GM18520 (cell line): Measurements from ENCODE around the gene OSBPL7.

Experiments used
- ATAC-seq: cut with Tn5 transposase; IDR thresholded peaks from one replicate; pipeline ENCODE4 v1.9.1; 2021; ENCODE audit not compliant: unreplicated experiment

Gene OSBPL7

GRCh38 chr17:47848198-47848513, 26.6 kb upstream of the OSBPL7 start:
- no peak for ATAC-seq

- no peak for ATAC-seq
Measured at GRCh38 chr17:47847341-47848197, 26.0 kb upstream of the OSBPL7 start.

GRCh38 chr17:47846716-47847340, 25.2 kb upstream of the OSBPL7 start:
- no peak for ATAC-seq

GRCh38 chr17:47845716-47846075, 24.1 kb upstream of the OSBPL7 start:
- ATAC-seq, result no peak

- ATAC-seq, result no peak
Measured at GRCh38 chr17:47844814-47845715, 23.5 kb upstream of the OSBPL7 start.

- ATAC-seq, result no peak
Measured at GRCh38 chr17:47844227-47844626, 22.6 kb upstream of the OSBPL7 start.

- no peak for ATAC-seq
Measured at GRCh38 chr17:47843391-47843730, 21.8 kb upstream of the OSBPL7 start.

GRCh38 chr17:47841488-47842291, 20.1 kb upstream of the OSBPL7 start:
- ATAC-seq, result no peak

- peak; percentile 82 for ATAC-seq
Measured at GRCh38 chr17:47840742-47841487, 19.3 kb upstream of the OSBPL7 start, which contains the start of gene SCRN2. Gene SCRN2, minus strand, starts transcription at chr17:47841273. Its CDS starts 430 bp downstream, at chr17:47840843.

GRCh38 chr17:47840001-47840741, 18.6 kb upstream of the OSBPL7 start:
- no peak for ATAC-seq

- ATAC-seq, result no peak
Measured at GRCh38 chr17:47839071-47839470, 17.5 kb upstream of the OSBPL7 start.

GRCh38 chr17:47838636-47839035, 17.0 kb upstream of the OSBPL7 start:
- no peak for ATAC-seq

- ATAC-seq, result no peak
Measured at GRCh38 chr17:47837401-47838039, 15.9 kb upstream of the OSBPL7 start.

- no peak for ATAC-seq
Measured at GRCh38 chr17:47836601-47837000, 15.0 kb upstream of the OSBPL7 start.

GRCh38 chr17:47834756-47835155, 13.2 kb upstream of the OSBPL7 start:
- no peak for ATAC-seq

GRCh38 chr17:47831934-47832327, 10.3 kb upstream of the OSBPL7 start:
- ATAC-seq, result no peak

GRCh38 chr17:47831003-47831933, 9.7 kb upstream of the OSBPL7 start, which contains the start of the genes LRRC46 and MRPL10:
Gene LRRC46, plus strand, starts transcription at chr17:47831670. Its CDS starts 320 bp downstream, at chr17:47831990.
Gene MRPL10, minus strand, starts transcription at chr17:47831541. Its CDS starts 30 bp downstream, at chr17:47831511.
- peak; percentile 74 for ATAC-seq
